ENCODE results near the gene YJEFN3.

YJEFN3 gene

GRCh38 chr19:19498255-19498991 is 30.3 kb upstream of the YJEFN3 start:
- DNase-seq (ENCODE audit: low read depth) = no peak

- DNase-seq (ENCODE audit: low read depth) = no peak
Observed at GRCh38 chr19:19499272-19499995, 29.3 kb upstream of the YJEFN3 start.

GRCh38 chr19:19500975-19501644 is 27.6 kb upstream of the YJEFN3 start:
- DNase-seq (ENCODE audit: low read depth) = no peak

- DNase-seq (ENCODE audit: low read depth) = no peak
Observed at GRCh38 chr19:19501798-19502197, 26.9 kb upstream of the YJEFN3 start.

GRCh38 chr19:19502281-19502680 is 26.4 kb upstream of the YJEFN3 start:
- no peak for DNase-seq (ENCODE audit: low read depth)

- DNase-seq (ENCODE audit: low read depth) = no peak
Observed at GRCh38 chr19:19502808-19503602, 25.7 kb upstream of the YJEFN3 start.

- DNase-seq (ENCODE audit: low read depth) = no peak
Observed at GRCh38 chr19:19504754-19505668, 23.7 kb upstream of the YJEFN3 start.

- no peak for DNase-seq (ENCODE audit: low read depth)
Observed at GRCh38 chr19:19505669-19506326, 22.9 kb upstream of the YJEFN3 start.

- no peak for DNase-seq (ENCODE audit: low read depth)
Observed at GRCh38 chr19:19506592-19506991, 22.1 kb upstream of the YJEFN3 start.

- DNase-seq (ENCODE audit: low read depth) = no peak
Observed at GRCh38 chr19:19507354-19507753, 21.4 kb upstream of the YJEFN3 start.

GRCh38 chr19:19508217-19508616 is 20.5 kb upstream of the YJEFN3 start:
- no peak for DNase-seq (ENCODE audit: low read depth)

GRCh38 chr19:19510432-19510831 is 18.3 kb upstream of the YJEFN3 start:
- DNase-seq (ENCODE audit: low read depth) = no peak

GRCh38 chr19:19513682-19514081 is 15.0 kb upstream of the YJEFN3 start:
- no peak for DNase-seq (ENCODE audit: low read depth)

GRCh38 chr19:19514215-19514657 is 14.5 kb upstream of the YJEFN3 start:
- DNase-seq (ENCODE audit: low read depth) = peak; percentile 74

- DNase-seq (ENCODE audit: low read depth) = no peak
Observed at GRCh38 chr19:19514881-19515641, 13.7 kb upstream of the YJEFN3 start, which contains the start of gene TSSK6. Gene TSSK6, minus strand, starts transcription at chr19:19515548. Its CDS starts 121 bp downstream, at chr19:19515427.

GRCh38 chr19:19515642-19516519 is 12.8 kb upstream of the YJEFN3 start, which contains the start of gene NDUFA13:
Gene NDUFA13, plus strand, starts transcription at chr19:19516225. Its CDS starts 14 bp downstream, at chr19:19516239.
- DNase-seq (ENCODE audit: low read depth) = peak; percentile 92

GRCh38 chr19:19517235-19517619 is 11.5 kb upstream of the YJEFN3 start:
- DNase-seq (ENCODE audit: low read depth) = no peak

- DNase-seq (ENCODE audit: low read depth) = no peak
Observed at GRCh38 chr19:19520989-19521388, 7.7 kb upstream of the YJEFN3 start.
